CD4-positive, alpha-beta T cell (primary cell): ENCODE measurements around the gene WDR90. TPM values are rescaled to one million over a fixed set of nuclear protein-coding genes. Genes with fewer than 3 reads are reported as not detected.

Experiments
- ATAC-seq: fragments of 200-7000 bp; cut with Tn5 transposase; one replicate; pipeline ENCODE4 v1.10.0; 2022; ENCODE audit warnings: mild to moderate bottlenecking; ENCODE audit not compliant: poor library complexity
- CTCF ChIA-PET: fragments of 350-600 bp; sonication (Branson Sonifier 250); formaldehyde crosslinking; loops from one replicate; lab custom pipeline; 2021; ENCODE audit warnings: antibody characterized with exemption, inconsistent platforms; lab: Charles Lee
- POLR2A ChIA-PET: fragments of 350-600 bp; sonication (Branson Sonifier 250); formaldehyde crosslinking; loops from one replicate; lab custom pipeline; 2021; ENCODE audit warnings: antibody characterized with exemption, inconsistent platforms; lab: Charles Lee
- DNase-seq, 14 experiments: peaks; one replicate each; pipeline ENCODE4 v3.0.0-alpha.2; 2013 to 2020; ENCODE audit warnings: mixed read lengths in 2 of 14
- H3K27ac ChIP-seq, 2 donors: one replicate each; pipeline versions ENCODE4 v1.5.1 to v1.7.0; 2013; ENCODE audit warnings: low read length in 2 of 2, low read depth in 1 of 2, mild to moderate bottlenecking in 1 of 2
- H3K27me3 ChIP-seq, 2 experiments: 1 replicate in 1 of 2; 2 replicates in 1 of 2; pipeline versions ENCODE4 v1.6.1 to v1.7.0; 2013; ENCODE audit warnings: low read length in 2 of 2, control low read depth in 1 of 2, mild to moderate bottlenecking in 1 of 2, moderate library complexity in 1 of 2; ENCODE audit not compliant: insufficient read depth in 2 of 2, control insufficient read depth in 1 of 2
- H3K36me3 ChIP-seq: one replicate; pipeline ENCODE4 v1.6.1; 2013; ENCODE audit warnings: low read length, control low read depth; ENCODE audit not compliant: insufficient read depth
- H3K4me1 ChIP-seq: one replicate; pipeline ENCODE4 v1.6.1; 2013; ENCODE audit warnings: low read length, control low read depth; ENCODE audit not compliant: insufficient read depth
- H3K4me3 ChIP-seq: one replicate; pipeline ENCODE4 v1.5.1; 2013; ENCODE audit warnings: mild to moderate bottlenecking, low read length, moderate library complexity
- H3K9me3 ChIP-seq, 2 experiments: 1 replicate in 1 of 2; 2 replicates in 1 of 2; pipeline versions ENCODE4 v1.6.1 to v1.7.0; 2013; ENCODE audit warnings: low read length in 2 of 2, mild to moderate bottlenecking in 2 of 2, control low read depth in 1 of 2, moderate library complexity in 1 of 2; ENCODE audit not compliant: control insufficient read depth in 1 of 2, insufficient read depth in 1 of 2
- H3K27ac Mint-ChIP-seq: one replicate; pipeline ENCODE4 v1.8.0; 2020; ENCODE audit warnings: mixed read lengths
- H3K27me3 Mint-ChIP-seq: one replicate; pipeline ENCODE4 v1.8.0; 2021; ENCODE audit warnings: mixed read lengths
- H3K36me3 Mint-ChIP-seq: one replicate; pipeline ENCODE4 v1.8.0; 2021; ENCODE audit warnings: low read depth, mixed read lengths
- H3K4me1 Mint-ChIP-seq: one replicate; pipeline ENCODE4 v1.8.0; 2021; ENCODE audit warnings: low read depth, mixed read lengths
- H3K4me3 Mint-ChIP-seq: one replicate; pipeline ENCODE4 v1.8.0; 2020; ENCODE audit warnings: mild to moderate bottlenecking, mixed read lengths
- H3K9me3 Mint-ChIP-seq: one replicate; pipeline ENCODE4 v1.8.0; 2020; ENCODE audit warnings: mixed read lengths
- intact Hi-C, 2 experiments: fragments of 100-400 bp; cut with DNase I in 1 of 2; cut with micrococcal nuclease in 1 of 2; formaldehyde crosslinking; loops; one replicate each; pipeline versions ENCODE4 v1.15.1 to v1.9.0; 2023 to 2025; cut with DNase I, micrococcal nuclease
- total RNA-seq, 174 experiments: library from RNA in 2 of 174; stranded (reverse) in 2 of 174; gene quantifications; one replicate each; pipeline ENCODE4 v1.2.3 and lab custom pipeline; 2021 to 2026
- TF ChIP-seq, protein P1 (sequence below): fragments of 200-600 bp; IDR thresholded peaks from one replicate; pipeline ENCODE4 v1.8.0; 2022; ENCODE audit warnings: antibody characterized with exemption, mild to moderate bottlenecking

Gene WDR90
- total RNA-seq, 2 experiments from 2014 or later: 8.1 to 10.3 TPM

DNA sequence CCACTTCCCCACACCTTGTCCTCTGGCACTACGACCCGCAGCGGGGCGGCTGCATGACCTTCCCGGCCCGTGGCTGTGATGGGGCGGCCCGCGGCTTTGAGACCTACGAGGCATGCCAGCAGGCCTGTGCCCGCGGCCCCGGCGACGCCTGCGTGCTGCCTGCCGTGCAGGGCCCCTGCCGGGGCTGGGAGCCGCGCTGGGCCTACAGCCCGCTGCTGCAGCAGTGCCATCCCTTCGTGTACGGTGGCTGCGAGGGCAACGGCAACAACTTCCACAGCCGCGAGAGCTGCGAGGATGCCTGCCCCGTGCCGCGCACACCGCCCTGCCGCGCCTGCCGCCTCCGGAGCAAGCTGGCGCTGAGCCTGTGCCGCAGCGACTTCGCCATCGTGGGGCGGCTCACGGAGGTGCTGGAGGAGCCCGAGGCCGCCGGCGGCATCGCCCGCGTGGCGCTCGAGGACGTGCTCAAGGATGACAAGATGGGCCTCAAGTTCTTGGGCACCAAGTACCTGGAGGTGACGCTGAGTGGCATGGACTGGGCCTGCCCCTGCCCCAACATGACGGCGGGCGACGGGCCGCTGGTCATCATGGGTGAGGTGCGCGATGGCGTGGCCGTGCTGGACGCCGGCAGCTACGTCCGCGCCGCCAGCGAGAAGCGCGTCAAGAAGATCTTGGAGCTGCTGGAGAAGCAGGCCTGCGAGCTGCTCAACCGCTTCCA is 15.7 kb upstream of the WDR90 start:
- H3K4me3 ChIP-seq: no peak overlapping the region
- intact Hi-C loops: no loop called here
- Mint-ChIP-seq H3K27me3 (peaks cover 6% of the 10 kb centered on the region), H3K36me3 (peaks cover 9% of the 10 kb centered on the region), H3K4me3 (peak overlapping the region; percentile 79), H3K9me3 (no peaks in the 10 kb centered on the region), H3K4me1 (peaks cover 8% of the 10 kb centered on the region), H3K27ac (no peak overlapping the region)
- ChIA-PET CTCF (no interaction called here), POLR2A (no interaction called here)
- H3K9me3 ChIP-seq: peaks cover 0 to 10% of the 10 kb centered on the region in 2 experiments
- ATAC-seq (no peak), DNase-seq (no peak)
- H3K36me3 ChIP-seq: no peaks in the 10 kb centered on the region
- peaks cover 36% of the 10 kb centered on the region for H3K4me1 ChIP-seq
- no peak overlapping the region for H3K27ac ChIP-seq
- TF ChIP-seq, protein P1, sequence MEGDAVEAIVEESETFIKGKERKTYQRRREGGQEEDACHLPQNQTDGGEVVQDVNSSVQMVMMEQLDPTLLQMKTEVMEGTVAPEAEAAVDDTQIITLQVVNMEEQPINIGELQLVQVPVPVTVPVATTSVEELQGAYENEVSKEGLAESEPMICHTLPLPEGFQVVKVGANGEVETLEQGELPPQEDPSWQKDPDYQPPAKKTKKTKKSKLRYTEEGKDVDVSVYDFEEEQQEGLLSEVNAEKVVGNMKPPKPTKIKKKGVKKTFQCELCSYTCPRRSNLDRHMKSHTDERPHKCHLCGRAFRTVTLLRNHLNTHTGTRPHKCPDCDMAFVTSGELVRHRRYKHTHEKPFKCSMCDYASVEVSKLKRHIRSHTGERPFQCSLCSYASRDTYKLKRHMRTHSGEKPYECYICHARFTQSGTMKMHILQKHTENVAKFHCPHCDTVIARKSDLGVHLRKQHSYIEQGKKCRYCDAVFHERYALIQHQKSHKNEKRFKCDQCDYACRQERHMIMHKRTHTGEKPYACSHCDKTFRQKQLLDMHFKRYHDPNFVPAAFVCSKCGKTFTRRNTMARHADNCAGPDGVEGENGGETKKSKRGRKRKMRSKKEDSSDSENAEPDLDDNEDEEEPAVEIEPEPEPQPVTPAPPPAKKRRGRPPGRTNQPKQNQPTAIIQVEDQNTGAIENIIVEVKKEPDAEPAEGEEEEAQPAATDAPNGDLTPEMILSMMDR: no peak
- H3K27me3 ChIP-seq: no peaks in the 10 kb centered on the region

DNA sequence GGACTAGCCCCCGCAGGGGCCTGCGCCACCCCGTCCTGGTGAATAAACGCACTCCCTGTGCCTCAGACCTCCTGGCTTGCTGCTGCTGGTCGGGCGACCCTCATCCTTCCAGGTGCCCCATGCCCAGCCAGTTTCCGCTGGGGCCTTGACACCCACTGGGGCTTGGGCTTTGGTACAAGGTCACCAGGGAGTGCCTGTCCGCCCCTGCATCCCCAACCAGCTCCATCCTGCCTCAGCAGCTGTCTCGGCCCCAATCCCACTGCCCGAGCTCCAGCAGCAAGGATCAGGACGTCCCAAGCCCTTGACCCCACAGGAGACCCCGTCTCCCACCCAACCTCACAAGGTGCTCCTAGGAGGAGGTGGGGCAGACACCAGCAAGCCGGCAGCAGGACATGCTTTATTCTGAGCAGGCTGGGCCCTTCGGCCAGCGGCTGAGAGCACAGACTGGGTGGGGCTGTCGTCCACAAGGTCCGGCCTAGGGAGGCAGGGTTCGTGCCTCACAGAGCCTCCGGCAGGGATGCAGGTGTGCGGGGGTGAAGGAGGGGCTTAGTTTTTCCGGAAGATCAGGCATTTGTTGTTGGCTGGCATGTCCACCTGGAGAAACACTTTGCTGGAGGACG is 15.0 kb upstream of the WDR90 start:
- Mint-ChIP-seq H3K9me3 (no peaks in the 10 kb centered on the region), H3K4me3 (peak overlapping the region; percentile 79), H3K4me1 (peaks cover 8% of the 10 kb centered on the region), H3K27me3 (peaks cover 6% of the 10 kb centered on the region), H3K36me3 (peaks cover 9% of the 10 kb centered on the region), H3K27ac (peak overlapping the region; percentile 65)
- intact Hi-C loops: no loop called here
- TF ChIP-seq, protein P1: no peak
- Histone ChIP-seq H3K27ac (no peak overlapping the region), H3K9me3 (peaks cover 0 to 10% of the 10 kb centered on the region in 2 experiments), H3K27me3 (no peaks in the 10 kb centered on the region), H3K4me1 (peaks cover 36% of the 10 kb centered on the region), H3K36me3 (no peaks in the 10 kb centered on the region), H3K4me3 (no peak overlapping the region)
- DNase-seq: no peak
- no peak for ATAC-seq
- POLR2A ChIA-PET: no interaction called here
- CTCF ChIA-PET: no interaction called here

DNA sequence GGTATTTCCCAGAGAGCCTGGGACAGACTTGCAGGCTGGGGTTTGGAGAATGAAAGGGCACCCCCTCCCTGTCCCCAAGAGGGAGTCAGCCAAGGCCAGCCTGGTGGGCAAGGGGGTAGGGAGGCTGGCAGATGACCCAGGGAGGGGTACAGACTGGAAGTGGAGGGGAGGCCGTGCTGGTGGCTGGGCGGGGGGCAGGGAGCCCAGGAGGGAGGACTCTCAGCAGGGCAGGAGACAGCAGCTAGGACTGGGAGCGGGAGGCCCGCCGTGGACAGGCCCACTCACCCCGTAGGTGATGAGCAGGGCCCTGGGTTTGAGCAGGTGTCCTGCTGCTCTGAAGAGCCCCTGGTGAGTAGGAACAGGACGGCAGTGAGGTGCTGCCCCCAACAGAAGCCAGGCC is 14.2 kb upstream of the WDR90 start:
- Histone ChIP-seq H3K4me3 (peak overlapping the region; percentile 73), H3K9me3 (peaks cover 0 to 10% of the 10 kb centered on the region in 2 experiments), H3K27ac (no peak overlapping the region), H3K4me1 (peaks cover 36% of the 10 kb centered on the region), H3K36me3 (no peaks in the 10 kb centered on the region), H3K27me3 (no peaks in the 10 kb centered on the region)
- CTCF ChIA-PET: no interaction called here
- Mint-ChIP-seq H3K27me3 (peaks cover 6% of the 10 kb centered on the region), H3K9me3 (no peaks in the 10 kb centered on the region), H3K27ac (no peak overlapping the region), H3K4me1 (peaks cover 8% of the 10 kb centered on the region), H3K4me3 (peak overlapping the region; percentile 81), H3K36me3 (peaks cover 9% of the 10 kb centered on the region)
- POLR2A ChIA-PET: no interaction called here
- ATAC-seq (no peak), DNase-seq (no peak)
- intact Hi-C loops: no loop called here
- TF ChIP-seq, protein P1: no peak
